ENCODE results near the gene PTOV1. TPM values are rescaled to one million over a fixed set of nuclear protein-coding genes. Genes with fewer than 3 reads are reported as not detected.

PTOV1 gene
- total RNA-seq, 1 donor from 2014 or later, result 124 TPM

DNA sequence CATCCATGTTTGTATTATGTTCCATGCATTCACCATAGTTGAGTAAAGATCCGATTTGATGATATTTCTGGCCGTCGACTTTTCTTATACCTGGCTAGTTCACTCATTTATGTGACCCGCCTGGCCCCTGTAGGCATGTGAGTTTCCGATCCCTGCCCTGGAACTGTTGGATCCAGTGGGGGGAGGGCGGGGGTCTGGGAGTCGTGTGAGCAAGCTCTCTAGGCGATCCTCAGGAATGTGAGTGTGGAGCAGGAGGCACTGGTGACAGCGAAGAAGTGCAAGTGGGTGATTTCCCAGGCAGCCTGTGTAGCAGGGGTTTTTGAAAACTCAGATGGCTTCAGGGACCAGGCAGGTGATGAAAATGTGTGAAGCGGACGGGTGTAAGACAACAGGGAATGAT is 10.6 kb upstream of the PTOV1 start:
- no peak for DNase-seq
- intact Hi-C loops (cut with DNase I), result no loop called here
- TF ChIP-seq, protein P1, sequence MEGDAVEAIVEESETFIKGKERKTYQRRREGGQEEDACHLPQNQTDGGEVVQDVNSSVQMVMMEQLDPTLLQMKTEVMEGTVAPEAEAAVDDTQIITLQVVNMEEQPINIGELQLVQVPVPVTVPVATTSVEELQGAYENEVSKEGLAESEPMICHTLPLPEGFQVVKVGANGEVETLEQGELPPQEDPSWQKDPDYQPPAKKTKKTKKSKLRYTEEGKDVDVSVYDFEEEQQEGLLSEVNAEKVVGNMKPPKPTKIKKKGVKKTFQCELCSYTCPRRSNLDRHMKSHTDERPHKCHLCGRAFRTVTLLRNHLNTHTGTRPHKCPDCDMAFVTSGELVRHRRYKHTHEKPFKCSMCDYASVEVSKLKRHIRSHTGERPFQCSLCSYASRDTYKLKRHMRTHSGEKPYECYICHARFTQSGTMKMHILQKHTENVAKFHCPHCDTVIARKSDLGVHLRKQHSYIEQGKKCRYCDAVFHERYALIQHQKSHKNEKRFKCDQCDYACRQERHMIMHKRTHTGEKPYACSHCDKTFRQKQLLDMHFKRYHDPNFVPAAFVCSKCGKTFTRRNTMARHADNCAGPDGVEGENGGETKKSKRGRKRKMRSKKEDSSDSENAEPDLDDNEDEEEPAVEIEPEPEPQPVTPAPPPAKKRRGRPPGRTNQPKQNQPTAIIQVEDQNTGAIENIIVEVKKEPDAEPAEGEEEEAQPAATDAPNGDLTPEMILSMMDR (IDR thresholded peaks at IDR 0.05), result no peak
- Histone ChIP-seq H3K27me3 (ENCODE audit: low read depth) (no peaks in the 10 kb centered on the region), H3K4me3 (no peak overlapping the region), H3K4me1 (no peaks in the 10 kb centered on the region), H3K36me3 (peaks cover 53% of the 10 kb centered on the region), H3K27ac (no peak overlapping the region), H3K9me3 (no peaks in the 10 kb centered on the region)
- ATAC-seq, result no peak

DNA sequence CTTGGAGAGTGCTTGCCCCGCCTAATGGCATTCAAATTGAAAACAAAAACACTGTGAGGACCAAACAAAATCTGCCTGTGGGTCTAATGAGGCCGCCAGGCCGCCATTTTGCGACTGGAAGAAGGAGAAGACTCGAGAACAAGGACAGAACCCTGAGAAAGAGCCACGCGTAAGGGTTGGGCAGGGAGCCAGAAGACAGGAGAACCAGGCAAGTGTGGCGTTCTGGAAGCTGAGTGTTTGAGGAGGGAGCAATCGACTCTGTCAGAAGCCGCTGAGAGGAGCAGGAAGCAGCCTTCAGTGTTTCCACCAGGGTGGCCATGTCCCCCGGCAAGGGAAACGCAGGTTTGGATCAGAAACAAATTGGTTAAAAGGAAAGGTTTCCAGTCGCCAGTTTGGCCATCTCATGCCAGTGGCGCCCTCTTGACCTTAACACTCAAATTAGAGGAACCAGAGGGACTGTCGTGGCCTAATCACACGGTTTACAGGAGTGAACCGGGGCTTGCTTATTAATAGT is 10.2 kb upstream of the PTOV1 start:
- no peaks in the 10 kb centered on the region for H3K9me3 ChIP-seq
- H3K36me3 ChIP-seq, result peaks cover 48% of the 10 kb centered on the region
- no peak for DNase-seq
- no peak for ATAC-seq
- H3K4me1 ChIP-seq, result no peaks in the 10 kb centered on the region
- no peak overlapping the region for H3K4me3 ChIP-seq
- no peaks in the 10 kb centered on the region for H3K27me3 ChIP-seq (ENCODE audit: low read depth)
- intact Hi-C loops (cut with DNase I), result no loop called here
- TF ChIP-seq, protein P1 (IDR thresholded peaks at IDR 0.05), result no peak
- H3K27ac ChIP-seq, result no peak overlapping the region

DNA sequence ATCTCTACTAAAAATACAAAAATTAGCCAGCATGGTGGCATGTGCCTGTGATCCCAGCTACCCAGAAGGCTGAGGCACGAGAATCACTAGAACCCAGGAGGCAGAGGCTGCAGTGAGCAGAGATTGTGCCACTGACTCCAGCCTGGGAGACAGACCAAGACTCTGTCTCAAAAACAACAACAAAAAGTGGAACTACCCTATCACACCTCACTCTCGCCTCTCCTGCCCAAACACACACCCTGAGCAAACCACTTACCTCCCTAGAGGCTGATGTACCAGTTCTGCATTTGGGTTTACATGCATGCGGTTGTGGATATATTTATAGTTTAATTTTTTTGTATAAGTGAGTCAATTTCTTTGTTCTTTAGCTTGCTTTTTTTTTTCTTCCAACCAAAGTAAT is 7.7 kb upstream of the PTOV1 start:
- no peaks in the 10 kb centered on the region for H3K27me3 ChIP-seq (ENCODE audit: low read depth)
- no peak for ATAC-seq
- peaks cover 23% of the 10 kb centered on the region for H3K36me3 ChIP-seq
- H3K9me3 ChIP-seq, result no peaks in the 10 kb centered on the region
- TF ChIP-seq, protein P1 (IDR thresholded peaks at IDR 0.05), result no peak
- no peaks in the 10 kb centered on the region for H3K4me1 ChIP-seq
- intact Hi-C loops (cut with DNase I), result no loop called here
- DNase-seq, result no peak
- H3K4me3 ChIP-seq, result no peak overlapping the region
- no peak overlapping the region for H3K27ac ChIP-seq

DNA sequence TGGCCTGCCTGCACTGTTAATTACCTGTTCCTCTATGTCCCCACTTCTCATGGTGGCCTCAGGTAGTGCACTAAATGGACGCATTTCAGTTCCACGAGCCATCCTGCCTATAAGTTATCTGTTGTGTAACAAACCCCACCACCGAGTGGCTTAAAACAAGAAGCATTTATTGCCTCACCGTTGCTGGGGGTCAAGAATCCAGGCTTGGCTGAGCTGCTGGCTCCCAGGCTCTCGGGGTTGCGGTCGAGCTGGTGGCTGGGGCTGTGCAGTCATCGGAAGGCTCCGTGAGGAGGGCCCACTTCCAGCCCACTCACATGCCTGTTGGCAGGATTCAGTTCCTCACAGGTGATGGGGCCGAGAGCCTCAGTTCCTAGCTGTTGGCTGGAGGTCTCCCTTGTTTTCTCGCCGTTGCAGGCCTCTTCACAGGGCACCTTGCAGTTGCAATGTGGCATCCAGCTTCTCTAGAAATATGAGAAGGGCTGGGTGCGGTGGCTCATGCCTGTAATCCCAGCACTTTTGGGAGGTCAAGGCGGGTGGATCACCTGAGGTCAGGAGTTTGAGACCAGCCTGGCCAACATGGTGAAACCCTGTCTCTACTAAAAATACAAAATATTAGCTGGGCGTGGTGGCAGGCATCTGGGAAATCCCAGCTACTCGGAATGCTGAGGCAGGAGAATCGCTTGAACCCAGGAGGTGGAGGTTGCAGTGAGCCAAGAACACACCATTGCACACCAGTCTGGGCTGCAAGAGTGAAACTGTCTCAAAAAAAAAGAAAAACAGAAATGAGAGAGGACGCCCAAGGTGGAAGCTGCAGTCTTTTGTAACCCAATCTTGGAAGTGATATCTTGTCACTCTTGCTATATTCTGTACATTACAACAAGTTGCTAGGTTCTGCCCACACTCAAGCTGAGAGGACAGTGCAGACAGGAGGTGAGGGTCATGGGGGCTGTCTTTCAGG is 6.5 kb upstream of the PTOV1 start:
- DNase-seq (no peak), ATAC-seq (no peak)
- H3K36me3 ChIP-seq, result peaks cover 12% of the 10 kb centered on the region
- intact Hi-C loops (cut with DNase I), result no loop called here
- no peaks in the 10 kb centered on the region for H3K9me3 ChIP-seq
- TF ChIP-seq, protein P1 (IDR thresholded peaks at IDR 0.05), result no peak
- H3K27me3 ChIP-seq (ENCODE audit: low read depth), result no peaks in the 10 kb centered on the region
- H3K27ac ChIP-seq, result no peak overlapping the region
- no peak overlapping the region for H3K4me3 ChIP-seq
- no peaks in the 10 kb centered on the region for H3K4me1 ChIP-seq

DNA sequence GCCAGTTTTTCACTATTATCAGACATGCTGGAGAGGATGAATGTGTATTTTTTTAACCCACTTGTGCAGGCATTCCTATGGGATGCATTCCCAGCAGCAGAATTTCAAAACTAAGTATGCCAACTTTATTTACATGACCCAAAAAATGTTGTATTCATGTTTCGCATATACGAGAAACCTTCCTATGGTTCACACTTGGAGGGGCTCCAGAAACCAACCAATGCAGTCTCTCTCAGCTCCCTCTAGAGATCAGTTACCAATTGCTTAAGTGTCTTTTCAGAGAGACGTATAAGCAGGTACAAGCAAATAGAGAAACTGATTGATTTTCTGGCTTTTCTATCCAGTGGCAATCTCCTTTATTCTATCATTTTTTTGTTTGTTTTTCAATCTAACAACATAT is 5.5 kb upstream of the PTOV1 start:
- DNase-seq (no peak), ATAC-seq (no peak)
- no peaks in the 10 kb centered on the region for H3K27me3 ChIP-seq (ENCODE audit: low read depth)
- no peak overlapping the region for H3K27ac ChIP-seq
- H3K36me3 ChIP-seq, result peaks cover 4% of the 10 kb centered on the region
- TF ChIP-seq, protein P1 (IDR thresholded peaks at IDR 0.05), result no peak
- H3K9me3 ChIP-seq, result no peaks in the 10 kb centered on the region
- intact Hi-C loops (cut with DNase I), result no loop called here
- no peak overlapping the region for H3K4me3 ChIP-seq
- H3K4me1 ChIP-seq, result peaks cover 4% of the 10 kb centered on the region

All from lower lobe of right lung (tissue), 2 donors.